NCI-H128 (cell line): ENCODE data around the gene FBXL7.

Experiments
- DNase-seq: peaks from one replicate; lab custom pipeline; 2025; ENCODE audit not compliant: unreplicated experiment; lab: John Stamatoyannopoulos, UW

The FBXL7 gene

GRCh38 chr5:15752663-15753285, 252.8 kb downstream of the FBXL7 start:
- no peak for DNase-seq

DNA sequence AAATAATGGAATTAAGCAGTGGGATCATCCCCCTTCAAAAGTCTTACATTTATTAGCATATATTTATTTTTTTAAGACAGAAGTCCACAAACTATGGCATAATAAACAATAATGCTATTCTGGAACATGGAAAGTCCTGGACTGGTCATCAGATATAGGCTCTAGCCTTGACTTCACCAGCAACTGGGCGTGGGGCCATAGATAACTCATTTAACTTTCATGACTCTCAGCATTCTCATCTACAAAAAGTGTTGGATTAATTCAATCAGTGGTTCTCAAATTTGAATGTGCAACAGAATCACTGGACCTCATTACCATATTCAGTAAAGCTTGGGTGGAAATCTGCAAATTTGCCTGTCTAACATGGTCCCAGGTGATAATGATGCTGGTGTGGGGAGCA, 253.8 kb downstream of the FBXL7 start:
- no peak for DNase-seq

GRCh38 chr5:15757103-15757502, 257.1 kb downstream of the FBXL7 start:
- no peak for DNase-seq

- DNase-seq: no peak
Observed at GRCh38 chr5:15757619-15758018, 257.6 kb downstream of the FBXL7 start.

GRCh38 chr5:15762668-15763067, 262.7 kb downstream of the FBXL7 start:
- DNase-seq: no peak

- no peak for DNase-seq
Observed at GRCh38 chr5:15763754-15764153, 263.8 kb downstream of the FBXL7 start.

DNA sequence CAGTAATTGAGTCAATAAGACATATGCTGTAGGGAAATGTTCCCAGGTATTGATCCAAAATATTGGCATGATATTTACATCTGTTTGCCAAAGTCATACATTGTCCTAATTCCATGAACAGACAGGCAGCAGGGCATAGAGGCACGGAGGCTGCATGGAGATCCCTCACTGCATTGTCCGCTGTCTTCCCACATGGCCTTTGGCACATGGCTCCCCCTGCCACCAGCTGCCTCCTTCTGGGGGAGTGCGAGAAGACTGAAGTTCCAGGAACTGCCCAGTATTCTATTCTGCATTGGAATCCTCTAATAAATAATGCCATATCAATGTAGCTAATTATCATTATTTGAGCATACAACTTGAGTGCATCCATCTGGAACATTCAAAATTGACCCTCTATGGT, 269.0 kb downstream of the FBXL7 start:
- no peak for DNase-seq

DNA sequence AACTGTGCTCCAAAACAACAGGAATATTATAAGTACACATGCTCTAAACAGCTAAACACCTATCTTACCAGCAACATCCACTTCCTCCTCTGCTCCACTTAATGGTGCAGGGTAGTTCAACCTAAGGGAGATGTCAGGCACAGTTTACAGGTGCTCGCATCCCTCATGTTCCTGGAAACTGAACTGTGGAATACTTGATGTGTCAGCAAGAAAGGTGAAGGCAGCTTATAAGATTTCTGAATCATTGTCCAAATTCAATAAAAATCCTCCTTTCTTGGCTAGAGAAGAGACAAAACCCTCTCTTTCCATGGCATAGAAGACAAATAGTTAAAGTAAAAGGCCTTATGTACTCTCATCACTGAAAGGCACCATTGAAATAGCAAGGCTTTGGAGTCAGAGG, 272.2 kb downstream of the FBXL7 start:
- no peak for DNase-seq

DNA sequence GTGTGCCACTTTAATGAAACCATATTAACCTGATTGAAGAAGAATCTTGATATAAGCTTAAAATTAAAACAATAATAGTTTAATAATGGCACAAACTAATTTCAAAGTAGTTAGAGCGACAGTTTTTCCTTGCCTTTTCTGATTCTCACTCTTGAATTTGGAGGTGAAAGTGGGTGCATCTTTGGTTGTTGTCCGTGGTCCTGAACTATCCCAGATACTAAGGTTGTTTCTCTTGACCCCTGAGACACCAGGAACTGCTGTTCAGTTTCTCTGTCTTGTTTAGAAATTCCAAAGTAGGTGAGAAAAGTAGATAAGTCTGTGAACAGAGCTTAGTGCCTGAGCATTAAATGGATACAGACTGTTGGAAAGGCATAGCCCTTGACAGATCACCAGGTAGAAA, 274.7 kb downstream of the FBXL7 start:
- DNase-seq: no peak

GRCh38 chr5:15776346-15776745, 276.4 kb downstream of the FBXL7 start:
- DNase-seq: no peak

DNA sequence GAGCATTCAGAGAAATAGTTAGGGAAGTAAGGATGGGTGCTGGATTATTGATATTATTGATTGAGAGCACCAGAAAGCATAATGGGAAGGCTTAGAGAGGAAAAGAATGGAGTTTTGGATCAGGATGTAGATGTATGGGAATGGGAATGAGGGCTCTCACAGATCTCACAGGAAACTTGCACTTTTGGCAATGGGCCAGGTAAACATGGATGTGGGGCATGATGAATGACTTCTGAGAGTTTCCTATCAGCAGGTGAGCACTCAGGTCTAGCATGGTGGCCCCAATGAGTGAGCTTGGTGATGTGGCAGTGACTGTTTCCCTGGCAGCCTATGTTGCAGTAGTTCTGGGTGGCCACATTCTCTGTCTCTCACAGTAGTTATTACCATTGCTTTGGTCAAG, 283.8 kb downstream of the FBXL7 start:
- no peak for DNase-seq

GRCh38 chr5:15785531-15785981, 285.6 kb downstream of the FBXL7 start:
- no peak for DNase-seq

GRCh38 chr5:15786326-15786725, 286.3 kb downstream of the FBXL7 start:
- no peak for DNase-seq

GRCh38 chr5:15786884-15787283, 286.9 kb downstream of the FBXL7 start:
- no peak for DNase-seq

DNA sequence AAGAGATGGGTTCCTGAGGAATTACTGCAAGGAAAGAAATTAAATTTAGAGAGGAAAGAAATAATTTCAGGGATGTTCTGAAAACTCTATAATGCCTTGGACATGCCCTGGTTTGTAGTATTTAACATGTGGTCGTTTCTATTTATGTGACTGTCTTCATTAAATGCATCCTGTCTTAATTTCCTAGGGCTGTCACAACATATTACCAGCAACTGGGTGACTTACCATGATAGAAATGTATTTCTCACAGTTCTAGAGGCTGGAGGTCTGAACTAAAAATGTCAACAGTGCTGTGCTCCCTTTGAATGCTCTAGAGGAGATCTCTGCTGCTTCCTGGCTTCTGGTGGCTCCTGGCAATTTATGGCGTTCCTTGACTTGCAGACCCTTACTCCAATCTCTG, 287.7 kb downstream of the FBXL7 start:
- DNase-seq: no peak

DNA sequence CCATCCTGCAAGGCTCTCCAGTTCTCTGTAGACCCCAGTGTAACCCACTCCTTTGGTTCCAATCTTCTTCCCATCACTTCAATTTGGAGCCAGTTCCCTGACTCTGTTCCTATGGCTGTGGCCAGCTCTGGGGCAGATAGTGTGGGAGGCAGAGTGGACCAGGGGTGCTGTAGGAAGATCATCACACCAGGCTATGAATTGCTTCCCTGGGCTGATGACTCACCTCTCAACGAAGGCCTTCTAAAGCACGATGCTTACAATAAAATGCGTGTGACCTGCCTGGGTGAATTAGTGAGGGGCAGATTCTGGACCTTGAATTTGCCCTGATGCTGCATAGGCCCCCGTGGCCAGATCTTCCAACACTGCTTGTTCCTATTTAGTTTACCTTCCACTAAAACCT, 289.7 kb downstream of the FBXL7 start:
- no peak for DNase-seq

- no peak for DNase-seq
Observed at GRCh38 chr5:15790446-15791018, 290.6 kb downstream of the FBXL7 start.

- DNase-seq: no peak
Observed at GRCh38 chr5:15791274-15791673, 291.3 kb downstream of the FBXL7 start.

DNA sequence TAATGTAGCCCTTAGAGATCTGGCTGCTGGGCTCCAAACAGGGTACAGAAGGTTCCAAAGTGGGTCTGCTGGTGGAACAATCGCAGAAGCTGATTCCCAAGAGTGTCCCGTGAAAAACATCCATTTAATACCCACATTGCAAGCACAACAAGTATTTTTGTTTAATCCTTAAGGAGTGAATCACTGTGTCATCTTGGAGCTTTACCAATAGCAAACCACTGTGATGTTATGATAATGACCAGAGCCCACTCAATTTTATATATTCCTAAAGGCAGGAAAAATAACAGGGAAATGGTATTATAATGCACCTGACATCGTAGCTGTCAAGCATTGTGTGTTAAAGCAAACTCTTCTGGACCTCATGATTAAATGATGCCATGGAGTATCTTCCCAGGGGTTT, 291.9 kb downstream of the FBXL7 start:
- no peak for DNase-seq

- no peak for DNase-seq
Observed at GRCh38 chr5:15794052-15794985, 294.3 kb downstream of the FBXL7 start.

DNA sequence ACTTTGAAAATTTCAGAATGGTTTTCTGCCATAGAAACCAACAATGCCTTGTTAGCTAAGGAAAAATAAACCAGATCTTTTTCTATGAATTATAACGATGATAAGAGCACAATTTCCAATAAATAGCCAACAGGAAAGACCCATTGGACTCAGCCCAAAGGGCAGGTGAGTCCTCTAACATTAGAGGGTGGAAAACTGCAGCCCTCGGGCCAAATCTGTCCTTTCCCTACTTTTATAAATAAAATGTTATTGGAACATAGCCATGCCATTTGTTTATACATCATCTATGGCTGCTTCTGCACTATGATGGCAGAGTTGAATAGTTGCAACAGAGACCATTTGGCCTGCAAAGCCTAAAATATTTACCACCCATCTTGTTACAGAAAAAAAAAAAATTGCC, 296.1 kb downstream of the FBXL7 start:
- DNase-seq: no peak

- no peak for DNase-seq
Observed at GRCh38 chr5:15796557-15796956, 296.6 kb downstream of the FBXL7 start.
